Measurements from ENCODE around the gene MAMDC4. TPM values are rescaled to one million over a fixed set of nuclear protein-coding genes. Genes with fewer than 3 reads are reported as not detected.

The MAMDC4 gene
- total RNA-seq, 2 experiments from 2014 or later = 11.7 to 14.2 TPM

- no peak overlapping the region for H3K4me2 ChIP-seq (ENCODE audit: low read length)
- H3K9me2 ChIP-seq (ENCODE audit: insufficient read depth, low read length) = no peaks in the 10 kb centered on the region
- no peaks in the 10 kb centered on the region for H3K4me1 ChIP-seq (ENCODE audit: insufficient read depth, low read length, poor library complexity, severe bottlenecking)
- H4K20me1 ChIP-seq (ENCODE audit: insufficient read depth, low read length) = no peaks in the 10 kb centered on the region
- no peaks in the 10 kb centered on the region for H3K79me2 ChIP-seq (ENCODE audit: insufficient read depth, low read depth, low read length)
- H3K9me3 ChIP-seq (ENCODE audit: low read length) = no peaks in the 10 kb centered on the region
- no peak overlapping the region for H3K27ac ChIP-seq (ENCODE audit: low read depth, low read length, poor library complexity, severe bottlenecking)
- H2AFZ ChIP-seq (ENCODE audit: low read length) = no peak overlapping the region
- H3K4me3 ChIP-seq (ENCODE audit: low read depth, low read length, poor library complexity, severe bottlenecking) = no peak overlapping the region
- intact Hi-C loops (cut with micrococcal nuclease; ENCODE audit: unreplicated experiment) = no loop called here
- no TSS peak for BruUV-seq (replicated peaks)
- ChIA-PET CTCF (ENCODE audit: unreplicated experiment) (no interaction called here), POLR2A (interaction anchor here (0.9 kb wide), 1 partner anchor 10 kb away, joined by 4 read pairs; no protein-coding TSS in a partner anchor)
- TF ChIP-seq EZH2phosphoT487 (IDR thresholded peaks at IDR 0.05; ENCODE audit: borderline replicate concordance, low read depth, low read length) (no peak), CTCF (conservative IDR thresholded peaks at IDR 0.05; ENCODE audit: low read length) (no peak)
- DNase-seq (ENCODE audit: low spot score) = no peak
- H3K36me3 ChIP-seq (ENCODE audit: insufficient read depth, low read length) = peaks cover 83% of the 10 kb centered on the region
These were observed 55.1 kb downstream of the MAMDC4 start for GRCh38 chr9:136907011-136907914.

Small RNA genes lying within 50 kb of the gene (microRNA-seq; reads per million reads assigned to microRNA genes)
- gene MIR4292 (ENCODE audit: borderline replicate concordance) (not detected), gene MIR4479 (ENCODE audit: borderline replicate concordance) (12.1 reads per million, percentile 17 among the genes with 10 or more reads in this experiment)

Small RNA genes lying within 50 kb of the gene (small RNA-seq; reads per million reads assigned to genes)
- gene MIR4292 (not detected), gene MIR4479 (not detected)

Other genes with a start within 250 kb of the MAMDC4 start
- not detected in 2 replicates for gene EGFL7, start 189.4 kb upstream of the MAMDC4 start, total RNA-seq (2014; rRNA removed; shearing (Covaris generic))
- not detected in 2 replicates for gene EGFL7, start 189.4 kb upstream of the MAMDC4 start, total RNA-seq (2022)
- gene AGPAT2, start 164.9 kb upstream of the MAMDC4 start, total RNA-seq (2014; rRNA removed; shearing (Covaris generic)) = 20.8 and 29.6 TPM in 2 replicates
- 15.2 and 18.3 TPM in 2 replicates for gene AGPAT2, start 164.9 kb upstream of the MAMDC4 start, total RNA-seq (2022)
- 13.3 and 13.9 TPM in 2 replicates for gene DIPK1B, start 139.8 kb upstream of the MAMDC4 start, total RNA-seq (2014; rRNA removed; shearing (Covaris generic))
- gene DIPK1B, start 139.8 kb upstream of the MAMDC4 start, total RNA-seq (2022) = 0.30 and 0.74 TPM in 2 replicates
- gene LCN10, start 109.4 kb upstream of the MAMDC4 start, total RNA-seq (2014; rRNA removed; shearing (Covaris generic)) = not detected in 2 replicates
- not detected in 2 replicates for gene LCN10, start 109.4 kb upstream of the MAMDC4 start, total RNA-seq (2022)
- gene LCN6, start 103.8 kb upstream of the MAMDC4 start, total RNA-seq (2014; rRNA removed; shearing (Covaris generic)) = not detected in 2 replicates
- not detected in 2 replicates for gene LCN6, start 103.8 kb upstream of the MAMDC4 start, total RNA-seq (2022)
- not detected in 2 replicates for gene LCN8, start 94.1 kb upstream of the MAMDC4 start, total RNA-seq (2014; rRNA removed; shearing (Covaris generic))
- gene LCN8, start 94.1 kb upstream of the MAMDC4 start, total RNA-seq (2022) = not detected in 2 replicates
- gene LCN15, start 87.8 kb upstream of the MAMDC4 start, total RNA-seq (2014; rRNA removed; shearing (Covaris generic)) = not detected in 2 replicates
- not detected in 2 replicates for gene LCN15, start 87.8 kb upstream of the MAMDC4 start, total RNA-seq (2022)
- gene TMEM141, start 61.0 kb upstream of the MAMDC4 start, total RNA-seq (2014; rRNA removed; shearing (Covaris generic)) = 61.9 and 70.2 TPM in 2 replicates
- 41.5 and 43.2 TPM in 2 replicates for gene TMEM141, start 61.0 kb upstream of the MAMDC4 start, total RNA-seq (2022)
- gene CCDC183, start 56.0 kb upstream of the MAMDC4 start, total RNA-seq (2014; rRNA removed; shearing (Covaris generic)) = 1.3 and 2.2 TPM in 2 replicates
- 0.44 and 0.88 TPM in 2 replicates for gene CCDC183, start 56.0 kb upstream of the MAMDC4 start, total RNA-seq (2022)
- gene RABL6, start 44.4 kb upstream of the MAMDC4 start, total RNA-seq (2014; rRNA removed; shearing (Covaris generic)) = 97.0 and 113 TPM in 2 replicates
- gene RABL6, start 44.4 kb upstream of the MAMDC4 start, total RNA-seq (2022) = 126 and 133 TPM in 2 replicates
- gene AJM1, start 9.9 kb upstream of the MAMDC4 start, total RNA-seq (2014; rRNA removed; shearing (Covaris generic)) = 2.4 and 2.5 TPM in 2 replicates
- 4.6 and 5.1 TPM in 2 replicates for gene AJM1, start 9.9 kb upstream of the MAMDC4 start, total RNA-seq (2022)
- 56.9 and 81.9 TPM in 2 replicates for gene PHPT1, start 2.9 kb upstream of the MAMDC4 start, total RNA-seq (2014; rRNA removed; shearing (Covaris generic))
- 42.4 and 49.9 TPM in 2 replicates for gene PHPT1, start 2.9 kb upstream of the MAMDC4 start, total RNA-seq (2022)
- gene EDF1, start 14.0 kb downstream of the MAMDC4 start, total RNA-seq (2014; rRNA removed; shearing (Covaris generic)) = 272 and 409 TPM in 2 replicates
- 222 and 246 TPM in 2 replicates for gene EDF1, start 14.0 kb downstream of the MAMDC4 start, total RNA-seq (2022)
- 31.4 and 34.7 TPM in 2 replicates for gene TRAF2, start 34.2 kb downstream of the MAMDC4 start, total RNA-seq (2014; rRNA removed; shearing (Covaris generic))
- 40.5 and 43.7 TPM in 2 replicates for gene TRAF2, start 34.2 kb downstream of the MAMDC4 start, total RNA-seq (2022)
- 78.7 and 89.6 TPM in 2 replicates for gene FBXW5, start 92.4 kb downstream of the MAMDC4 start, total RNA-seq (2014; rRNA removed; shearing (Covaris generic))
- 59.1 and 63.3 TPM in 2 replicates for gene FBXW5, start 92.4 kb downstream of the MAMDC4 start, total RNA-seq (2022)
- 0.95 and 1.0 TPM in 2 replicates for gene C8G, start 92.9 kb downstream of the MAMDC4 start, total RNA-seq (2014; rRNA removed; shearing (Covaris generic))
- gene C8G, start 92.9 kb downstream of the MAMDC4 start, total RNA-seq (2022) = 2.1 and 2.2 TPM in 2 replicates
- gene LCN12, start 99.9 kb downstream of the MAMDC4 start, total RNA-seq (2014; rRNA removed; shearing (Covaris generic)) = 0.95 and 6.5 TPM in 2 replicates
- gene LCN12, start 99.9 kb downstream of the MAMDC4 start, total RNA-seq (2022) = 3.5 and 3.7 TPM in 2 replicates
- not detected in 2 replicates for gene PTGDS, start 125.2 kb downstream of the MAMDC4 start, total RNA-seq (2014; rRNA removed; shearing (Covaris generic))
- not detected in 2 replicates for gene PTGDS, start 125.2 kb downstream of the MAMDC4 start, total RNA-seq (2022)
- not detected in 2 replicates for gene LCNL1, start 130.6 kb downstream of the MAMDC4 start, total RNA-seq (2014; rRNA removed; shearing (Covaris generic))
- gene LCNL1, start 130.6 kb downstream of the MAMDC4 start, total RNA-seq (2022) = not detected in 2 replicates
- gene PAXX, start 140.1 kb downstream of the MAMDC4 start, total RNA-seq (2014; rRNA removed; shearing (Covaris generic)) = 63.5 and 66.5 TPM in 2 replicates
- 45.7 and 46.3 TPM in 2 replicates for gene PAXX, start 140.1 kb downstream of the MAMDC4 start, total RNA-seq (2022)
- not detected in 2 replicates for gene CLIC3, start 144.2 kb downstream of the MAMDC4 start, total RNA-seq (2014; rRNA removed; shearing (Covaris generic))
- gene CLIC3, start 144.2 kb downstream of the MAMDC4 start, total RNA-seq (2022) = not detected in 2 replicates
- 2.4 and 4.1 TPM in 2 replicates for gene ABCA2, start 175.9 kb downstream of the MAMDC4 start, total RNA-seq (2014; rRNA removed; shearing (Covaris generic))
- 8.3 and 10.6 TPM in 2 replicates for gene ABCA2, start 175.9 kb downstream of the MAMDC4 start, total RNA-seq (2022)
- gene FUT7, start 179.7 kb downstream of the MAMDC4 start, total RNA-seq (2014; rRNA removed; shearing (Covaris generic)) = not detected in 2 replicates
- gene FUT7, start 179.7 kb downstream of the MAMDC4 start, total RNA-seq (2022) = 0.21 TPM in 1 of 2 replicates, not detected in the other
- 0.21 and 0.32 TPM in 2 replicates for gene NPDC1, start 193.8 kb downstream of the MAMDC4 start, total RNA-seq (2014; rRNA removed; shearing (Covaris generic))
- 0.38 and 0.39 TPM in 2 replicates for gene NPDC1, start 193.8 kb downstream of the MAMDC4 start, total RNA-seq (2022)
- gene ENTPD2, start 201.7 kb downstream of the MAMDC4 start, total RNA-seq (2014; rRNA removed; shearing (Covaris generic)) = 0.16 TPM in 1 of 2 replicates, not detected in the other
- gene ENTPD2, start 201.7 kb downstream of the MAMDC4 start, total RNA-seq (2022) = not detected in 2 replicates
- gene SAPCD2, start 218.2 kb downstream of the MAMDC4 start, total RNA-seq (2014; rRNA removed; shearing (Covaris generic)) = 65.9 and 74.0 TPM in 2 replicates
- 51.4 and 57.2 TPM in 2 replicates for gene SAPCD2, start 218.2 kb downstream of the MAMDC4 start, total RNA-seq (2022)
- gene UAP1L1, start 225.2 kb downstream of the MAMDC4 start, total RNA-seq (2014; rRNA removed; shearing (Covaris generic)) = 5.3 and 5.7 TPM in 2 replicates
- gene UAP1L1, start 225.2 kb downstream of the MAMDC4 start, total RNA-seq (2022) = 12.3 and 16.7 TPM in 2 replicates
- gene MAN1B1, start 234.6 kb downstream of the MAMDC4 start, total RNA-seq (2014; rRNA removed; shearing (Covaris generic)) = 22.5 and 32.7 TPM in 2 replicates
- 38.8 and 43.4 TPM in 2 replicates for gene MAN1B1, start 234.6 kb downstream of the MAMDC4 start, total RNA-seq (2022)